Central memory CD8-positive, alpha-beta T cell (primary cell): ENCODE results near the gene ZNF821.

ENCODE experiments used
- ATAC-seq: fragments of 150-1000 bp; cut with Tn5 transposase; replicated peaks from 2 replicates; pipeline ENCODE4 v1.10.0; 2022; ENCODE audit warnings: mild to moderate bottlenecking, moderate FRiP score, moderate number of reproducible peaks; ENCODE audit not compliant: poor library complexity, severe bottlenecking; ENCODE audit errors: extremely low read depth
- DNase-seq, 2 donors: peaks; one replicate each; pipeline ENCODE4 v3.0.0; 2021; ENCODE audit warnings: low spot score in 2 of 2
- H3K27ac Mint-ChIP-seq: one replicate; pipeline ENCODE4 v1.8.0; 2022; ENCODE audit warnings: low read depth, mild to moderate bottlenecking, moderate library complexity, mixed read lengths
- H3K27me3 Mint-ChIP-seq: one replicate; pipeline ENCODE4 v1.8.0; 2022; ENCODE audit warnings: mixed read lengths
- H3K36me3 Mint-ChIP-seq: one replicate; pipeline ENCODE4 v1.8.0; 2022; ENCODE audit warnings: mild to moderate bottlenecking, moderate library complexity, mixed read lengths; ENCODE audit not compliant: insufficient read depth
- H3K4me1 Mint-ChIP-seq: one replicate; pipeline ENCODE4 v1.8.0; 2022; ENCODE audit warnings: mixed read lengths
- H3K4me3 Mint-ChIP-seq: one replicate; pipeline ENCODE4 v1.8.0; 2022; ENCODE audit warnings: mild to moderate bottlenecking, moderate library complexity, mixed read lengths
- H3K9me3 Mint-ChIP-seq: one replicate; pipeline ENCODE4 v1.8.0; 2022; ENCODE audit warnings: mixed read lengths

The ZNF821 gene, protein sequence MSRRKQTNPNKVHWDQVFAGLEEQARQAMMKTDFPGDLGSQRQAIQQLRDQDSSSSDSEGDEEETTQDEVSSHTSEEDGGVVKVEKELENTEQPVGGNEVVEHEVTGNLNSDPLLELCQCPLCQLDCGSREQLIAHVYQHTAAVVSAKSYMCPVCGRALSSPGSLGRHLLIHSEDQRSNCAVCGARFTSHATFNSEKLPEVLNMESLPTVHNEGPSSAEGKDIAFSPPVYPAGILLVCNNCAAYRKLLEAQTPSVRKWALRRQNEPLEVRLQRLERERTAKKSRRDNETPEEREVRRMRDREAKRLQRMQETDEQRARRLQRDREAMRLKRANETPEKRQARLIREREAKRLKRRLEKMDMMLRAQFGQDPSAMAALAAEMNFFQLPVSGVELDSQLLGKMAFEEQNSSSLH

DNA sequence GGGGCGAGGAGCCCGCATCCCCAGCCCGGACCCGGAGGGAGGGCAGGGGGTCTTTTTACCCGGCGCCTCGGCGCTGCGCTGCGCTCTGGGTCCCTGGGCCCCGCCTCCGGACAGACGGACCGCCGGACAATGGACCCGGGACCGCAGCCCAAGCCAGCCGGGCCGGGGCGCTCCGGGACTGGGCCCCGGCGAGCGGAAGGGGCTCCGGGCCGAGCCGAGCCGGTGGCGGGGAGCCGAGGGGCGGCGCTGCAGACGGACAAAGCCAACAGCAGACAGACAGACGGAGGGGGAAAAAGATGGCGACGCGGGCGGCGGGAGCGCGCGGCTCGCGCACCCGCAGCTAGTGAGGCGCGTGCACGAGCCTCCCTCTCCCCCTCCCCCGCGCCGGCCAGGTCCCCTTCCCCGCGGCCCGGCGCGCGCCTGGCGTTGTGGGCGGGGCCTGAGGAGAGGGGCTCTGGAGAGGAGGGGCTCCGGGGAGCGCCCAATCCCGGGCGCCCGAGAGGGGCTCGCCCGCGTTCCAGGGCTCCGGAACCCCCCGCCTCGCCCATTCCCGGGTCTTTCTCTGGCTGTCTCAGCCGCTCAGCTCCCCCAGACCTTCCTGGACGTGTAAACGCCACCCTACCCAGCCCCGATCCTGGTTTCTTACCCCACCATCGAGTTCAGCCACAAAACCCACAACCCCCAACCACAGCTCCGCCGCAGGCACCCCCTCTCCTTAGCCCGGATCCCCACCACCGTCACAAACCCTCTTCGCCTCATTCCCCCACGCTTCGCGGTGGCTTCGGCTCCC is at the start of gene ZNF821:
Gene ZNF821 (minus strand): TSS at position 334 of the 790 bp plus-strand sequence. CDS start 4,236 bp downstream, outside the sequence.
- peaks cover 20% of the 10 kb centered on the region for H3K36me3 Mint-ChIP-seq
- peak; percentile 70 to 74 for DNase-seq
- peak within 1 kb of the TSS; percentile 96 for H3K4me3 Mint-ChIP-seq
- no peaks in the 10 kb centered on the region for H3K27me3 Mint-ChIP-seq
- no peaks in the 10 kb centered on the region for H3K9me3 Mint-ChIP-seq
- H3K4me1 Mint-ChIP-seq: peaks cover 54% of the 10 kb centered on the region
- ATAC-seq: peak; percentile 55
- peak within 1 kb of the TSS; percentile 95 for H3K27ac Mint-ChIP-seq

DNA sequence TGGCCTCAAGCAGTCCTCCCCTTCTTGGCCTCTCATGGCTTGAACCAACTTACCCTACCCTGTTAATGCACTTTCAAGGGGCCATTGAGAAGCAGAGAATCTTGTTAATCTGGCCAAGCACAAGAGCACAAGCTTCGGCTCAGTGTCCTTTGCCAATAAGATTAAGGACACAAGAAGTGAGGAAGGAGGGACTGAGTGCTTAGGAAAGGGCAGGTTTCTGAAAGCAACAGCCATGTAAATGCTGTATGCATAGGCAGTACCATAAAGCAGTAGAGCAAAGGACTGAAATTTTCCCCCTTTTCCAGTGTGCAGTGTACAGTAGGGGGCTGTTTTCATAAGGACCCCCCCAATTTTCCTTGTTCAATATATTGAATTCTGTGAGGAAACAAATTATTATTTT is 49.0 kb upstream of the ZNF821 start:
- Mint-ChIP-seq H3K4me3 (no peak overlapping the region), H3K36me3 (peaks cover 33% of the 10 kb centered on the region), H3K27ac (no peak overlapping the region), H3K27me3 (no peaks in the 10 kb centered on the region), H3K4me1 (peaks cover 6% of the 10 kb centered on the region), H3K9me3 (no peaks in the 10 kb centered on the region)
- no peak for DNase-seq
- ATAC-seq: no peak

DNA sequence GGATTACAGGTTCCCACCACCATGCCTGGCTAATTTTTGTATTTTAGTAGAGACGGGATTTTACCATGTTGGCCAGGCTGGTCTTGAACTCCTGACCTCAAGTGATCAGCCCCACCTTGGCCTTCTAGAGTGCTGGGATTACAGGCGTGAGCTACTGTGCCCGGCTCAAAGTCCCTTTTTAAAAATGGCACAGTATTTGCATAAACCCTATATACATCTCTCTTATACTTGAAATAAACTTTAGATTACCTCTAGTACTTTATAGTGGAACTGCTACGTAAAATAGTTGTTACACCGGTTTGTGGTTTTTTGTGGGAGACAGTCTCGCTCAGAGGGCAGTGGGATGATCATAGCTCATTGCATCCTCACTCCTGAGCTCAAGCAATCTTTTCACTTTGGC is 47.6 kb upstream of the ZNF821 start:
- ATAC-seq: no peak
- Mint-ChIP-seq H3K36me3 (peaks cover 47% of the 10 kb centered on the region), H3K27me3 (no peaks in the 10 kb centered on the region), H3K4me1 (peaks cover 15% of the 10 kb centered on the region), H3K9me3 (no peaks in the 10 kb centered on the region), H3K27ac (no peak overlapping the region), H3K4me3 (no peak overlapping the region)
- DNase-seq: no peak

DNA sequence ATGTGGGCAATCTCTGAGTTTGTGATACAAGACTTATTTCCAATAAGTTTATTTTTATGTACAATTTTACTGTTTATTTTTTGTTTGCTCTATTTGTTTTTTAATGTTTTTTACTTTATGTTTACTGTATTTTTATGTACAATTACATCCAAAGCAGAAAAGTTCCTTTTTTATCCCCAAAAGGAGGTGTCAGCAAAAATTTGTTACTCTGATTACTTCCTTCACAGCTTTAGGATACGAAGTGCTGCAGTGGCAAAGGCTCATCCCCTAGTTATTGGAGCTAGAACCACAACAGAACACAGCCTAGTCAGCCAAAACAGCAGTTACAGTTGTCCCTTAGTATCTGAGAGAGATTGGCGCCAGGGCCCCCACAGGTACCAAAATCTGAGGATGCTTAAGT is 47.0 kb upstream of the ZNF821 start:
- H3K4me1 Mint-ChIP-seq: peaks cover 18% of the 10 kb centered on the region
- no peak for DNase-seq
- no peak overlapping the region for H3K4me3 Mint-ChIP-seq
- no peak overlapping the region for H3K27ac Mint-ChIP-seq
- H3K27me3 Mint-ChIP-seq: no peaks in the 10 kb centered on the region
- H3K36me3 Mint-ChIP-seq: peaks cover 51% of the 10 kb centered on the region
- no peak for ATAC-seq
- H3K9me3 Mint-ChIP-seq: no peaks in the 10 kb centered on the region

DNA sequence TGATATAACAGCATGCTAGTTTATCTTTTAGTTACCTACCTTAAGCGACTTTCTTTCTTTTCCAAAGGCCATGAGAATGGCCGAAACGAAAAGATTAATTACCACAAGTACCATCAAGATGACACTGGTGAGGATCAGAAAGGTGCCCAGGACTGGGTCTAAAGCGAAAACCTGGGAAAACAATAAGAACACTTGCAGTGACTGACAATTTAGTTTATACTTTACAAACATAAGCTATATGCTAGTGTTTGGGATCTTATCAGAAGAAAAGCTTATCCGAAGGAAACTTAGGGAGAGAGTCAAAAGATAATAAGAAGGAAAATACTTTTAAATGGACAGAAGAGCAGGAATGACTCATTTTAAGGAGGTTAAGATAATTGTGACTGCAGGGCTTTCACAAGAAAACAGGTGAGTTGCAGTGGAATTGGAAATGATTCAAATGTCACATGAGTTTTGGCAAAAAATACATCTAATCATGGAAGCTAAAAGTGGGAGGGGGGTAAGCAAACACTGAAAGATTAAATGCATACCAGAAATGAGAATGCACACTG is 46.1 kb upstream of the ZNF821 start:
- peak overlapping the region; percentile 54 for H3K27ac Mint-ChIP-seq

DNA sequence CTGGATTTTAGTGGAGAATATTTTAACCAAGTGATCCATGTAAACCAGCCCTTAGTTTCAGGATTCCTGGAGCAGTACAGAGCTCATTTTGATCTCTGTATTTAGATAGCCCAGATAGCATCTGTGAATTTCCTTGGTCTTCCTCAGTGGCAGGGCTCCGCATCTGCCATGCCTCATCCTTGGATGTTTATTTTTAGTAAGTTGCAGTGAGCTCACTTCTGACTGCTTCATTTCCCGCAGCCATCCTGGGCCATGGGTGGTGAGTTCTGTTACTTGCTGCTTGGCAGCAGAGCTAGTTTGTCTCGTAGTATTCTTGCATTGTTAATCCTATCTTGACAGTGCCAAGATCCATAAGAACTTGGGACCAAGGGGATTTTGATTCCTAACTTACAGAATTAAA is 45.1 kb upstream of the ZNF821 start:
- no peak for DNase-seq
- Mint-ChIP-seq H3K4me3 (no peak overlapping the region), H3K27me3 (no peaks in the 10 kb centered on the region), H3K36me3 (peaks cover 65% of the 10 kb centered on the region), H3K27ac (no peak overlapping the region), H3K9me3 (no peaks in the 10 kb centered on the region), H3K4me1 (peaks cover 19% of the 10 kb centered on the region)
- ATAC-seq: no peak

More for the DNA sequence above, 46.1 kb upstream of the ZNF821 start:
- Mint-ChIP-seq H3K4me1 (peaks cover 18% of the 10 kb centered on the region), H3K4me3 (no peak overlapping the region), H3K9me3 (no peaks in the 10 kb centered on the region), H3K36me3 (peaks cover 57% of the 10 kb centered on the region), H3K27me3 (no peaks in the 10 kb centered on the region)
- ATAC-seq: no peak
- DNase-seq: no peak

DNA sequence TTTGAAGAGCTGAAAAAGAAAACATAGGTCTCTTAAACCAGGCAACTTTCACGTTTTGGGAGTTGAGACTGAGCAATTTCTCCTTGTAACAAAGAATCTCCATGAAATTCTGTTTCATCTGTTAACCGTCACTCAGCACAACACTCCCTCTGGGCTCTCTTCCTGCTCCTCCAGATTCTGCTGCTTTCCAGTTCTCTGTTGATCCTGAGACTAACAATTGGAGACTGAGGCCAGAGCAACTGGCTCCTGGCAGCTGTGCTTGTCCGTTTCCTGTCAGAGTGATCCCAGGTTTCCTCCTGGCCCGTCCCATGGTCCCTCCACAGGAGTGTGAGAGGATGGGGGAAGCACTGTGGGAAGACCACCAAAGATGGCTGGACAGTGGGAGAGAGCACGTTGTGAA is 43.8 kb upstream of the ZNF821 start:
- H3K4me3 Mint-ChIP-seq: no peak overlapping the region
- no peak overlapping the region for H3K27ac Mint-ChIP-seq
- no peaks in the 10 kb centered on the region for H3K27me3 Mint-ChIP-seq
- H3K4me1 Mint-ChIP-seq: peaks cover 23% of the 10 kb centered on the region
- H3K9me3 Mint-ChIP-seq: no peaks in the 10 kb centered on the region
- H3K36me3 Mint-ChIP-seq: peaks cover 74% of the 10 kb centered on the region
- ATAC-seq: no peak
- DNase-seq: no peak

DNA sequence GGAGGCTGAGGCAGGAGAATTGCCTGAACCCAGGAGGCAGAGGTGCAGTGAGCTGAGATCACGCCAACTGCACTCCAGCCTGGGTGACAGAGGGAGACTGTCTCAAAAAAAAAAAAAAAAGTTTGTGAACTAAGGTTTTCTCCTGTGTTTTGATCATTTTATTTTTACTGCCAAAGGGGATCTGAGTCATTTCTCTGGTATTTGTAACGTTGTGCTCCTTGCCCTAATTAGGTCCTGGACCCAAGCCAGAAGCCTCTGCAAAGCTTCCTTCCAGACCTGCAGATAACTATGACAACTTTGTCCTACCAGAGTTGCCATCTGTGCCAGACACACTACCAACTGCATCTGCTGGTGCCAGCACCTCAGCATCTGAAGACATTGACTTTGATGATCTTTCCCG is 43.4 kb upstream of the ZNF821 start:
- no peak overlapping the region for H3K27ac Mint-ChIP-seq
- H3K9me3 Mint-ChIP-seq: no peaks in the 10 kb centered on the region
- DNase-seq (no peak), ATAC-seq (no peak)
- H3K4me3 Mint-ChIP-seq: no peak overlapping the region
- H3K36me3 Mint-ChIP-seq: peaks cover 78% of the 10 kb centered on the region
- peaks cover 23% of the 10 kb centered on the region for H3K4me1 Mint-ChIP-seq
- H3K27me3 Mint-ChIP-seq: no peaks in the 10 kb centered on the region

DNA sequence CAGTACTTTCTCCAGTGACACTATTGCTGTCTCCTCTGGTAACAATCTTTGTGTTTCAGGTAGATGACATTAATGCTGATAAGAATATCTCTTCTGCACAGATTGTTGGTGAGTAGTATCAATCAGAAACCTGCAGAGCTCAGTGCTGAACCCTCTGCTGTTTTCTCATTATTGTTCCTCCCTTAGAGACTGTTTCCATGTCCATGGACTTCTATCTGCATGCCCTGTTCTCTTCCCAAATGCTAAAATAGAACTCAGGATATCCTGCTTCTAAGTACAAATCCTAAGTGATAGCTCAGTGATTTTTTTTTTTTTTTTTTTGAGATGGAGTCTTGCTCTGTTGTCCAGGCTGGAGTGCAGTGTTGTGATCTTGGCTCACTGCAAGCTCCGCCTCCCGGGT is 40.7 kb upstream of the ZNF821 start:
- DNase-seq: no peak
- H3K27ac Mint-ChIP-seq: no peak overlapping the region

DNA sequence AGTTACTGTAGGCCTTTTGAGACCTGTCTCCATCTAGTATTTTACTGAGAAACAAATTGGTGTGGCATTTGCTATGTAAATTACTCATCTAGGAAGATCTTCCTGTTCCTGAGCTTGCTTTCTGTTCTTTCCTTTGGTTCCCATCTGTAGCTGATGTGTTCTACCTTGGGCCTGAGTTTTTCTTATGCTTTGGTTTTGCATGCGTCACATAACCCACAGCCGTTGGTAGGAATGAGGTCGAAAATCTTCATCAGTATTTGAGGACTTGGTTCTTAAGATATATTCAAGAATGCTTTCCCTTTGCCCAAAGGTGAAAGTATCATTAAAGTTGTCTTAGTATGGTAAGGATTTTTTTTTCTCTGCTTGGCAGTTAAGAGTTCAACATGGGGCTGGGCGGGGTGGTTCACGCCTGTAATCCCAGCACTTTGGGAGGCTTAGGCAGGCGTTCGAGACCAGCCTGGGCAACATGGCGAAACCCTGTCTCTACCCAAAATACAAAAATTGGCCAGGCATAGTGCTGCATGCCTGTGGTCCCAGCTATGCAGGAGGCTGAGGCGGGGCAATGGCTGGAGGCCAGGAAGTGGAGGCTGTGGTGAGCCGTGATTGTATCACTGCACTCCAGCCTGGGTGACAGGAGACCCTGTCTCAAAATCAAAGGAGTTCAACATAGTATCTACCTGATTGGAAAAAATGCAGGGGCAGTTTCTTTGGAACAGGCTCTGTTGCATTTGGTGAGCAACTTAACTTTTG is 40.1 kb upstream of the ZNF821 start:
- no peaks in the 10 kb centered on the region for H3K9me3 Mint-ChIP-seq
- no peaks in the 10 kb centered on the region for H3K27me3 Mint-ChIP-seq
- ATAC-seq (no peak), DNase-seq (no peak)
- no peak overlapping the region for H3K4me3 Mint-ChIP-seq
- peaks cover 17% of the 10 kb centered on the region for H3K4me1 Mint-ChIP-seq
- peak overlapping the region; percentile 3 for H3K27ac Mint-ChIP-seq
- peaks cover 88% of the 10 kb centered on the region for H3K36me3 Mint-ChIP-seq

More for the DNA sequence above, 40.7 kb upstream of the ZNF821 start:
- H3K4me3 Mint-ChIP-seq: no peak overlapping the region
- no peaks in the 10 kb centered on the region for H3K27me3 Mint-ChIP-seq
- peaks cover 87% of the 10 kb centered on the region for H3K36me3 Mint-ChIP-seq
- ATAC-seq: no peak
- H3K4me1 Mint-ChIP-seq: peaks cover 17% of the 10 kb centered on the region
- no peaks in the 10 kb centered on the region for H3K9me3 Mint-ChIP-seq

DNA sequence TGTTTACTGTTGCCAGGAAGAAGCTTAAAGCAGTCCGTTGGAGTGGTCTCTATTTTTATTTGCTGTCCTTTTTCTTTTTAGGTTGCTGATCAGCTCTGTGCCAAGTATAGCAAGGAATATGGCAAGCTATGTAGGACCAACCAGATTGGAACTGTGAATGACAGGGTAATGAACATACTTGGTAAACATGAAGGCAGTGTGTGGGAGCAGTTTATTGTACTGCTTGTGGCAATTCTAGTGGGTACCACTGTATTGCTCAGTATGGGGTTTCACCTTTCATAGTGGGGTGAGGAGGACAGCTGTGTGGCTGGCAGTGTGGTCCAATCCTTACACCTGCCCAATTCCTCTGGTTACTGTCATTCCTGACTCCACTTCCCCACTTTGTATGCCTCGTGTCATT is 36.7 kb upstream of the ZNF821 start:
- no peak overlapping the region for H3K4me3 Mint-ChIP-seq

DNA sequence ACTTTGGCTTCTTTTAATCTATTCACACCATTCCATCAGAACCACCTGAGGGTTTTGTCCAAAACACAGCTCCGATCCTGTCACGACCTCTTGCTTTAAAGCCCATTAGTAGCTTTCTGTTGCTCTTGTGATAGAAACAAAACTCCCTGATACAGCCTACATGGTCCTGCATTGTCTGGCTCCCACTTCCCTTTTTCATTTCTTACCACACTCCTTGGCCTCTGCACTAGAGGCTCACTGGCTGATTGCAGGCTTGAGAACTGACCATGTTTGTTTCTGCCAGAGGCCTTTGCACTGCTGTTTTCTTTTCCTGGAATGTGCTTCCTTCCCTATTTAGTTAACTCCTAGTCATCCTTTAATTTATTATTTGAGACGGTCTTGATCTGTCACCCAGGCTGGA is 35.1 kb upstream of the ZNF821 start:
- H3K4me1 Mint-ChIP-seq: peaks cover 40% of the 10 kb centered on the region
- H3K27ac Mint-ChIP-seq: no peak overlapping the region
- H3K9me3 Mint-ChIP-seq: no peaks in the 10 kb centered on the region
- DNase-seq (no peak), ATAC-seq (no peak)
- peaks cover 87% of the 10 kb centered on the region for H3K36me3 Mint-ChIP-seq
- no peak overlapping the region for H3K4me3 Mint-ChIP-seq
- H3K27me3 Mint-ChIP-seq: no peaks in the 10 kb centered on the region

More for the DNA sequence above, 36.7 kb upstream of the ZNF821 start:
- DNase-seq (no peak), ATAC-seq (no peak)
- Mint-ChIP-seq H3K9me3 (no peaks in the 10 kb centered on the region), H3K27me3 (no peaks in the 10 kb centered on the region), H3K36me3 (peaks cover 88% of the 10 kb centered on the region), H3K4me1 (peaks cover 25% of the 10 kb centered on the region), H3K27ac (no peak overlapping the region)
